ENCODE results near the gene EML6.

The EML6 gene

DNA sequence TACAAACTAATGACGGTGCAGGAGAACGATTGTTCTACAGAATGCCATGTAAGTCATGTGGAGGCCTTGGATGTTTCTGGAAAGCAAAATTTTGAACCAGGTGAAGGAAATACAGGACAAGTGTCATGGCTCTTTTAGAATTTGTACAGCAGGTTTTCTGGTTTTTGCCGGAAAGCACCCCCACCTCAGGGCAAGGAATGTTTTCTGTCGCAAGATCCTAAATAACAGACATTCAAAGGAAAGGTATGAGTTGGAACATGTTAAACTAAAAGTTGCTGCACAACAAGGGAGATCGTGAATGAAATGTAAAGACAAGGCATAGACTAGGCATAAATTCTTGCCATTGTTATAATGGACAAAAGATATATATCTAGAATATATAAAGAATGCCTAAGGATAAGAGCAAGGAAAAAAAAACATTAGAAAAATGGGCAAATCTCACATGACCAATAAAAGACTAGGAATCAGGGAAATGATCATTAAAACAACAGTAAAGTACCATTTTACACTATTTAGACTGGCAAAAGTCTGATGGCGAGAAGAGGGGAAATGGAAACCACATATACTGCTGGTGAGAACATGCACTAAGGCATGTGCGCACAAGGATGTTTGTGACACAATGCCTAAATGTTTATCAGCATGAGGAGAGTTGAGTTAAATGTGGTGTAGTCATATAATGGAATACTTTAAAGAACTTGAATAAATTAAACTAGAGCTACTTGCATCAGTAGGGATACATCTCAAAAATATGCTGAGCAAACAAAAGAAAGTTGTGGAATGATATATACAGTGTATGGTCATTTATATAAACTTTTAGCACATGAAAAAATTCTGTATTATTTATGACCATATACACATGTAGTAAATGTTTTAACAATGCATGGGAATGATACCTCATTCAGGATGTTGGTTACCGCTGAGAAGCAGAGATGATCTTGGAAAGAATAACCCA lies 127.0 kb downstream of the EML6 start:
- TF ChIP-seq SIN3A (IDR thresholded peaks at IDR 0.05; ENCODE audit: borderline replicate concordance, insufficient read depth, low read length) (no peak), TAF1 (IDR thresholded peaks at IDR 0.05; ENCODE audit: borderline replicate concordance, insufficient read depth, low read length) (no peak), FOXP2 (optimal IDR thresholded peaks at IDR 0.05; ENCODE audit: borderline replicate concordance, extremely low read depth, extremely low read length, insufficient read depth) (no peak), POLR2AphosphoS5 (IDR thresholded peaks at IDR 0.05; ENCODE audit: low read depth, low read length) (no peak)
- TF ChIP-seq, protein P1, sequence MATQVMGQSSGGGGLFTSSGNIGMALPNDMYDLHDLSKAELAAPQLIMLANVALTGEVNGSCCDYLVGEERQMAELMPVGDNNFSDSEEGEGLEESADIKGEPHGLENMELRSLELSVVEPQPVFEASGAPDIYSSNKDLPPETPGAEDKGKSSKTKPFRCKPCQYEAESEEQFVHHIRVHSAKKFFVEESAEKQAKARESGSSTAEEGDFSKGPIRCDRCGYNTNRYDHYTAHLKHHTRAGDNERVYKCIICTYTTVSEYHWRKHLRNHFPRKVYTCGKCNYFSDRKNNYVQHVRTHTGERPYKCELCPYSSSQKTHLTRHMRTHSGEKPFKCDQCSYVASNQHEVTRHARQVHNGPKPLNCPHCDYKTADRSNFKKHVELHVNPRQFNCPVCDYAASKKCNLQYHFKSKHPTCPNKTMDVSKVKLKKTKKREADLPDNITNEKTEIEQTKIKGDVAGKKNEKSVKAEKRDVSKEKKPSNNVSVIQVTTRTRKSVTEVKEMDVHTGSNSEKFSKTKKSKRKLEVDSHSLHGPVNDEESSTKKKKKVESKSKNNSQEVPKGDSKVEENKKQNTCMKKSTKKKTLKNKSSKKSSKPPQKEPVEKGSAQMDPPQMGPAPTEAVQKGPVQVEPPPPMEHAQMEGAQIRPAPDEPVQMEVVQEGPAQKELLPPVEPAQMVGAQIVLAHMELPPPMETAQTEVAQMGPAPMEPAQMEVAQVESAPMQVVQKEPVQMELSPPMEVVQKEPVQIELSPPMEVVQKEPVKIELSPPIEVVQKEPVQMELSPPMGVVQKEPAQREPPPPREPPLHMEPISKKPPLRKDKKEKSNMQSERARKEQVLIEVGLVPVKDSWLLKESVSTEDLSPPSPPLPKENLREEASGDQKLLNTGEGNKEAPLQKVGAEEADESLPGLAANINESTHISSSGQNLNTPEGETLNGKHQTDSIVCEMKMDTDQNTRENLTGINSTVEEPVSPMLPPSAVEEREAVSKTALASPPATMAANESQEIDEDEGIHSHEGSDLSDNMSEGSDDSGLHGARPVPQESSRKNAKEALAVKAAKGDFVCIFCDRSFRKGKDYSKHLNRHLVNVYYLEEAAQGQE (IDR thresholded peaks at IDR 0.05; ENCODE audit: insufficient read depth in 1 of 2, low read depth in 2 of 2, low read length in 2 of 2): no peak

DNA sequence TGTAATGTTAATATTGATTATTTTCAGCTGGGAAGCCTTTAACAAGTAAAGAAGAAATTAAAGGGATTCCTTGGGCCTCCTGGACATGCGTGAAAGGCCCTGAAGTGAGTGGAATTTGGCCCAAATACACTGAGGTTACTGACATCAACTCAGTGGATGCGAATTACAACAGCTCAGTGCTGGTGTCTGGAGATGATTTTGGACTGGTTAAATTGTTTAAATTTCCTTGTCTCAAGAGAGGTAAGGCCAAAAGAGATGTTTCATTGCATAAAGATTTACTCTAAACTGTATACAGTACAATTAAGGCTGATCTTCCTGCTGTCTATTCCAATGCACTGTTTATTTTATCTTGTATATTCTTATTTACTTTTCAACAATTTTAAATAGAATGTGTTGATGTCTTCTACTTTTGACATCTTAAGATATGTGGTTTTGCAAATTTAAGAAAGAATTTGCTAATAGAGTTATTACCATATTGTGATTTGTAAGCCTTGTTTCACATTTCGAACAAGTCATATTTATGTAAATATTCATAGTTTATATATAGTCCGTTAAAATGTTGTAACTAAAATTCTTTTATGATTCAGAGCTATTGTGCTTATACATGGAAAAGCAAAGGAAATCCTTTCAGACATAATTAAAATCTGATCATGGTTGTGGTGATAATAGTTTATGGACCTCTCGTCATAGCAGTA lies 130.3 kb downstream of the EML6 start:
- TF ChIP-seq, protein P1 (IDR thresholded peaks at IDR 0.05; ENCODE audit: insufficient read depth in 1 of 2, low read depth in 2 of 2, low read length in 2 of 2): no peak
- TF ChIP-seq FOXP2 (optimal IDR thresholded peaks at IDR 0.05; ENCODE audit: borderline replicate concordance, extremely low read depth, extremely low read length, insufficient read depth): no peak
- no peak for TF ChIP-seq SIN3A (IDR thresholded peaks at IDR 0.05; ENCODE audit: borderline replicate concordance, insufficient read depth, low read length)
- no peak for TF ChIP-seq POLR2AphosphoS5 (IDR thresholded peaks at IDR 0.05; ENCODE audit: low read depth, low read length)
- no peak for TF ChIP-seq TAF1 (IDR thresholded peaks at IDR 0.05; ENCODE audit: borderline replicate concordance, insufficient read depth, low read length)

DNA sequence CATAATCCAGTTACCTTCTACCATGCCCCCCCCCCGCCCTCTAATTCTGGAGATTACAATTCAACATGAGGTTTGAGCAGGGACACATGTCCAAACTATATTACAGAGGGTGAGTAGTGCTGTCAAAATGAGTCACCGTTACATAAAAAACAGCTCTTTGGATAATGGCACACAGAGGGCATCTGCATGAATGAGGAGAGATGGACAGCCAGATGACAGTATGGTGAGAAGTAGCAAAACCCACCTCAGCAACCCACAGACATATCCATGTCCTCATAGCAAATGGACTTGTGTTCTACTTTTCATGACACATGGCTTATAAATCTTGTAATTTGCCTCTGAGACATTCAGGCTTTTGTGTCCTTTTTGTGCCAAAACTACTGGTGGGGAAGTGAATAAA lies 132.0 kb downstream of the EML6 start:
- TF ChIP-seq FOXP2 (optimal IDR thresholded peaks at IDR 0.05; ENCODE audit: borderline replicate concordance, extremely low read depth, extremely low read length, insufficient read depth) (no peak), SIN3A (IDR thresholded peaks at IDR 0.05; ENCODE audit: borderline replicate concordance, insufficient read depth, low read length) (no peak), TAF1 (IDR thresholded peaks at IDR 0.05; ENCODE audit: borderline replicate concordance, insufficient read depth, low read length) (no peak), POLR2AphosphoS5 (IDR thresholded peaks at IDR 0.05; ENCODE audit: low read depth, low read length) (no peak)
- TF ChIP-seq, protein P1 (IDR thresholded peaks at IDR 0.05; ENCODE audit: insufficient read depth in 1 of 2, low read depth in 2 of 2, low read length in 2 of 2): no peak

DNA sequence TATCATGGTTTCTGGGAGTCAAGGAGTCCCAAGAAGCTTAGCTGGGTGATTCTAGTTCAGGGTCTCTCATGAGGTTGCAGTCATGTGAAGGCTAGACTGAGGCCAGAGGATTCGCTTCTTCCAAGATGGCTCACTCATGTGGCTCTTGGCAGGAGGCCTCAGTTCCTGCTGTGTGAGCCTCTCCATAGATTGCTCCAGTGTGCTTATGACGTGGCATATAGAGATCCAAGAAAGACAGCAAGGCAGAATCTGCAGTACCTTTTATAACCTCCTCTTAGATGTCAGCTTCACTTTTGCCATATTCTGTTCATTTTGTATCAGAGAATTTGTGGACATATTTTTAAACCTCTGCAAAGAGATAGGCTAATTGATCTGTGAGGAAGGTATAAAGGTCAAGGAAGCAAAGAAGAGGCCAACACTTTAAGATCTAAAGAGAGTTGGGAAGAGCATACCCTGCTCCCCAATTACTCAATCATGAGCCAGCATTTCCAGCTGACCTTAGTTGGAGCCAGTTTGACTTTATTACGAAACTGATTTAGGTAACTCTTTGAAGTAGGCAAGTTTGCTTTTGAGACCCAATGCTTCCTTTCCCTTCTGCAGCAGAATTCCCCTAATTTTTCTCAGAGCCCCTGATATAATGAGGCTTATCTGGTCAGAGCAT lies 134.7 kb downstream of the EML6 start:
- TF ChIP-seq TAF1 (IDR thresholded peaks at IDR 0.05; ENCODE audit: borderline replicate concordance, insufficient read depth, low read length) (no peak), POLR2AphosphoS5 (IDR thresholded peaks at IDR 0.05; ENCODE audit: low read depth, low read length) (no peak), FOXP2 (optimal IDR thresholded peaks at IDR 0.05; ENCODE audit: borderline replicate concordance, extremely low read depth, extremely low read length, insufficient read depth) (no peak), SIN3A (IDR thresholded peaks at IDR 0.05; ENCODE audit: borderline replicate concordance, insufficient read depth, low read length) (no peak)
- TF ChIP-seq, protein P1 (IDR thresholded peaks at IDR 0.05; ENCODE audit: insufficient read depth in 1 of 2, low read depth in 2 of 2, low read length in 2 of 2): no peak
